GM23338 (cell line): ENCODE results near the gene PDSS2. TPM values are rescaled to one million over a fixed set of nuclear protein-coding genes. Genes with fewer than 3 reads are reported as not detected.
A peak's percentile ranks its signal among the peaks of the same experiment; 100 is the strongest.

Experiments
- ATAC-seq: fragments of 200-7000 bp; cut with Tn5 transposase; 3 replicates; pipeline ENCODE4 v1.9.1; 2020
- DNase-seq: peaks from one replicate; pipeline ENCODE4 v3.0.0-alpha.2; 2015; ENCODE audit warnings: low spot score
- H2AFZ ChIP-seq: fragments of 200-600 bp; sonication (generic); 2 replicates; pipeline ENCODE4 v1.8.0; 2016; ENCODE audit warnings: antibody characterized with exemption, mild to moderate bottlenecking, moderate library complexity
- H3F3A ChIP-seq: fragments of 200-600 bp; sonication (generic); replicated peaks from 2 replicates; pipeline ENCODE4 v1.8.0; 2017; ENCODE audit warnings: antibody characterized with exemption, mixed run types, low read depth
- H3K27ac ChIP-seq: fragments of 200-600 bp; sonication (generic); 2 replicates; pipeline ENCODE4 v1.6.1; 2016; ENCODE audit warnings: low read depth
- H3K27me3 ChIP-seq: fragments of 200-600 bp; sonication (generic); 2 replicates; pipeline ENCODE4 v1.8.0; 2016; ENCODE audit warnings: mild to moderate bottlenecking, mixed run types, moderate library complexity; ENCODE audit not compliant: insufficient read depth
- H3K36me3 ChIP-seq: fragments of 200-600 bp; sonication (generic); 2 replicates; pipeline ENCODE4 v1.8.0; 2016; ENCODE audit warnings: mild to moderate bottlenecking; ENCODE audit not compliant: insufficient read depth
- H3K4me1 ChIP-seq: fragments of 200-600 bp; sonication (generic); 2 replicates; pipeline ENCODE4 v1.8.0; 2016; ENCODE audit warnings: mild to moderate bottlenecking, moderate library complexity; ENCODE audit not compliant: insufficient read depth
- H3K4me2 ChIP-seq: fragments of 200-600 bp; sonication (generic); 2 replicates; pipeline ENCODE4 v1.7.1; 2017; ENCODE audit warnings: mixed run types
- H3K4me3 ChIP-seq: fragments of 200-600 bp; sonication (generic); 2 replicates; pipeline ENCODE4 v1.6.1; 2016; ENCODE audit warnings: mixed run types
- H3K79me2 ChIP-seq: fragments of 200-600 bp; sonication (generic); replicated peaks from 2 replicates; pipeline ENCODE4 v1.8.0; 2017; ENCODE audit warnings: mild to moderate bottlenecking; ENCODE audit not compliant: insufficient read depth
- H3K9me2 ChIP-seq: fragments of 200-600 bp; sonication (generic); 2 replicates; pipeline ENCODE4 v1.8.0; 2017; ENCODE audit not compliant: insufficient read depth
- H4K20me1 ChIP-seq: fragments of 200-600 bp; sonication (generic); replicated peaks from 2 replicates; pipeline ENCODE4 v1.8.0; 2017; ENCODE audit warnings: mild to moderate bottlenecking; ENCODE audit not compliant: insufficient read depth
- H3K27ac Mint-ChIP-seq: 2 replicates; pipeline ENCODE4 v1.8.0; 2020; ENCODE audit warnings: inconsistent platforms, mild to moderate bottlenecking, moderate library complexity, mixed read lengths
- H3K27me3 Mint-ChIP-seq: 3 replicates; pipeline ENCODE4 v1.8.0; 2022; ENCODE audit warnings: low read depth, mild to moderate bottlenecking, moderate library complexity, mixed read lengths, inconsistent platforms; ENCODE audit not compliant: insufficient read depth, poor library complexity
- H3K36me3 Mint-ChIP-seq: 3 replicates; pipeline ENCODE4 v1.8.0; 2021; ENCODE audit warnings: low read depth, mild to moderate bottlenecking, inconsistent platforms, moderate library complexity, mixed read lengths
- H3K4me1 Mint-ChIP-seq: 3 replicates; pipeline ENCODE4 v1.8.0; 2020; ENCODE audit warnings: mild to moderate bottlenecking, inconsistent platforms, mixed read lengths
- H3K4me3 Mint-ChIP-seq: 3 replicates; pipeline ENCODE4 v1.8.0; 2021; ENCODE audit warnings: moderate library complexity, mild to moderate bottlenecking, inconsistent platforms, mixed read lengths
- H3K9me3 Mint-ChIP-seq: 3 replicates; pipeline ENCODE4 v1.8.0; 2020; ENCODE audit warnings: moderate library complexity, mild to moderate bottlenecking, inconsistent platforms, mixed read lengths
- CTCF ChIP-seq, 2 experiments: fragments of 200-600 bp in 1 of 2; sonication (generic) in 1 of 2; conservative IDR thresholded peaks; 2 replicates each; pipeline versions ENCODE4 v1.5.1 to v1.6.1; 2016 to 2017; ENCODE audit warnings: antibody characterized with exemption in 2 of 2, low read depth in 2 of 2, mild to moderate bottlenecking in 2 of 2, moderate library complexity in 1 of 2
- ETS1 ChIP-seq: IDR thresholded peaks from 2 replicates; pipeline ENCODE4 v1.6.1; 2016; ENCODE audit warnings: antibody characterized with exemption
- NANOG ChIP-seq: IDR thresholded peaks from 2 replicates; pipeline ENCODE4 v1.6.1; 2016; ENCODE audit warnings: antibody characterized with exemption, borderline replicate concordance
- POLR2AphosphoS5 ChIP-seq: IDR thresholded peaks from 2 replicates; pipeline ENCODE4 v1.6.1; 2016; ENCODE audit warnings: antibody characterized with exemption, low read depth
- ZNF114 ChIP-seq: fragments of 250-450 bp; sonication (Bioruptor Pico); IDR thresholded peaks from 2 replicates; pipeline ENCODE4 v1.5.0; 2020; ENCODE audit warnings: mild to moderate bottlenecking, moderate library complexity
- ZNF462 ChIP-seq: fragments of 250-450 bp; sonication (Bioruptor Pico); IDR thresholded peaks from 2 replicates; pipeline ENCODE4 v1.5.0; 2020; ENCODE audit warnings: mild to moderate bottlenecking, moderate library complexity
- polyA plus RNA-seq: library from polyadenylated mRNA; unstranded; fragments of >200 nt; fragmentation: Nextera tagmentation; extraction: Ambion mirVana; gene quantifications from 2 replicates; pipeline ENCODE4 v1.2.1, GENCODE V29; 2016
- total RNA-seq: library from RNA; depleted of rRNA; stranded (reverse); fragments of >200 nt; shearing (Covaris generic); gene quantifications from 2 replicates; pipeline ENCODE4 v1.2.3, GENCODE V29; 2014

The PDSS2 gene
- total and polyA plus RNA-seq, 2 experiments from 2014 or later: 7.3 to 16.7 TPM

GRCh38 chr6:107114926-107115694, 344.3 kb downstream of the PDSS2 start, which contains the start of gene BEND3 (continued):
- no peak for TF ChIP-seq ZNF462

GRCh38 chr6:107114213-107114925, 345.0 kb downstream of the PDSS2 start:
- Histone ChIP-seq H3K4me3 (peak overlapping the region; percentile 60), H3K4me1 (peaks cover 25% of the 10 kb centered on the region), H4K20me1 (no peaks in the 10 kb centered on the region), H3K36me3 (no peaks in the 10 kb centered on the region), H2AFZ (no peak overlapping the region), H3K4me2 (peak overlapping the region; percentile 80), H3K27me3 (no peaks in the 10 kb centered on the region), H3F3A (peaks cover 5% of the 10 kb centered on the region; the same call in 1 of the 2 replicates), H3K27ac (peak overlapping the region; percentile 85), H3K9me2 (no peaks in the 10 kb centered on the region), H3K79me2 (peaks cover 47% of the 10 kb centered on the region)
- TF ChIP-seq ZNF114 (no peak), CTCF (conservative IDR thresholded peaks at IDR 0.05; ENCODE audit: low read depth in 2 of 2) (peak; percentile 61 to 74), NANOG (no peak), POLR2AphosphoS5 (no peak; the same call in 1 of the 2 replicates), ETS1 (no peak; the same call in 1 of the 2 replicates)
- Mint-ChIP-seq H3K27me3 (peaks cover 19% of the 10 kb centered on the region), H3K4me1 (peaks cover 44% of the 10 kb centered on the region), H3K4me3 (peak overlapping the region; percentile 90), H3K27ac (peak overlapping the region; percentile 97), H3K36me3 (peaks cover 36% of the 10 kb centered on the region), H3K9me3 (no peaks in the 10 kb centered on the region; the same call in 2 of the 3 replicates)
- ATAC-seq (peak; percentile 25), DNase-seq (peak; percentile 82)
